ENCODE measurements around the gene PRELID2.
"Not testable (repeated sequence)": the region's sequence is repeated elsewhere in the genome, so short reads cannot be mapped to it uniquely, and the experiment has no call there.

PRELID2 gene

DNA sequence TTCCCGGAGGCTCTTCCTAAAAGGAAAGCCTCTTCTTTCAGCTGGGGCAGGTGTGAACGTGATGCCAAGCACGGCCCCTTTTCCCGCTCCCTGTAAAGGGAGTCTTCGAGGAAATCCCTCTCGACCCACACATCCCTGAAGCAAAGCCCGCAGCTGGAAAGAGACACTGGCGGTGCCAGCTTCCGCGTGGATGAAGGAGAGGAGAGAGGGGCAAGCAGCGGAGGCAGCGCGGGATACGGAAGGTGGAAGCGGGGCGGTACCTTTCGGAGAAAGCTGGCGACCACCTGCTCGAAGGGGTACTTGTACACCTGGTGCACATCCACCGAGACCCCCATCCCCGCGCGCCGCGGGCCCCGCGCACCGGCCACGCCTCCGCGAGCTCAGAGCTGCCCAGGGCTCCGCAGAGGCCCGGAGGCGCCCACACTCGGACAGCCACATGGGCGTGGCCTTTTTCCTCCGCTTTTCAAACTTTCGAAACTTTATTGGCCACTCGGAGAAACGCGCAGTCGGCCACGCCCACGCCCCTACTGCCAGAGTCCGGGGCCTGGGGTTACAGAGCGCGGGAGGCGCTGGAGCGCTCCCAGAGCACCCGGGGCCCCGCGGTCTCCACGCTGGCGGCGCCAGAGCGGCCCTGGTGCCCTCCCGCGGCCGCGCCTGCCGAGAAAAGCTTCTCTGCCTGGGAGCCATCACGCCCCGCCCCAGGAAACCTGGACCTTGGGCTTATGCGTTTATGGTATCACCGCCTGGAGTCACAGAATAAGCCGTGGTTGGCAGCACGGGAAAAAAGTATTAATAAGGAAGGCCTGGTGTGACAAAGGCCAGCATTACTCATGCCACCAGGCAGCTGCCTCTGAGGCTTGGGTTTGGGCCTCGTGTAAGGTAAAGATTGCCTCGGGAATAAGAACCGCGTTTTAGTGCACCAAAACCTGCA lies at the start of gene PRELID2:
Gene PRELID2 (minus strand): TSS at position 426 of the 931 bp plus-strand sequence. CDS start 91 bp downstream, at position 335.
- H3K27ac ChIP-seq (ENCODE audit: low read depth, low read length): peak within 1 kb of the TSS; percentile 66
- peaks cover 18% of the 10 kb centered on the region for H3K4me1 ChIP-seq (ENCODE audit: insufficient read depth, low read length)
- peak within 1 kb of the TSS; percentile 63 to 95 for H3K4me3 ChIP-seq (ENCODE audit: low read depth in 1 of 2, low read length in 2 of 2)
- H3K27me3 ChIP-seq (ENCODE audit: control insufficient read depth in 1 of 2, insufficient read depth in 2 of 2, low read length in 2 of 2): no peaks in the 10 kb centered on the region
- H3K36me3 ChIP-seq (ENCODE audit: insufficient read depth, low read length): no peaks in the 10 kb centered on the region
- H3K9me3 ChIP-seq (ENCODE audit: low read length): no peaks in the 10 kb centered on the region
- peak within 1 kb of the TSS; percentile 66 for H3K9ac ChIP-seq (ENCODE audit: low read length)

DNA sequence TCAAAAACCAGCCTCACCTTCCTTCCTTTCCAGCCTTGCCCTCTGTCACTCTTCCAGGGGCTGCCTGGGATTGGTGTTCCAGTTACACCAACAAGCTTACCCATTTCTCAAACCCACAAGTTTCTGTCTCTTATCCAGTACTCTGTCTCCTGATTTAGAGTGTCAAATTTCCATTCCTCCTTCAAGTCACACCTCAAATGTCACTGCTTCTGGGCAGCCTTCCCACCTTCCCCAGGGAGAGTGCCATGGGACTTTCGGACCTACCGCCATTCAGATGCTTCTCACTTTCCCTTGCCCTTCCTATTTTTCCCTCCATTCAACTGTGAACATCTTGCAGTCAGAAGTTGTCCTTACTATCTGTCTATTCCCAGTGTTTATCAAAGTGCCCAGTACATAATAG lies 39.6 kb upstream of the PRELID2 start:
- Histone ChIP-seq H3K27ac (ENCODE audit: low read depth, low read length) (no peak overlapping the region), H3K9ac (ENCODE audit: low read length) (no peak overlapping the region), H3K9me3 (ENCODE audit: low read length) (no peaks in the 10 kb centered on the region), H3K4me3 (ENCODE audit: low read depth in 1 of 2, low read length in 2 of 2) (no peak overlapping the region), H3K27me3 (ENCODE audit: control insufficient read depth in 1 of 2, insufficient read depth in 2 of 2, low read length in 2 of 2) (no peaks in the 10 kb centered on the region), H3K36me3 (ENCODE audit: insufficient read depth, low read length) (no peaks in the 10 kb centered on the region), H3K4me1 (ENCODE audit: insufficient read depth, low read length) (no peaks in the 10 kb centered on the region)

DNA sequence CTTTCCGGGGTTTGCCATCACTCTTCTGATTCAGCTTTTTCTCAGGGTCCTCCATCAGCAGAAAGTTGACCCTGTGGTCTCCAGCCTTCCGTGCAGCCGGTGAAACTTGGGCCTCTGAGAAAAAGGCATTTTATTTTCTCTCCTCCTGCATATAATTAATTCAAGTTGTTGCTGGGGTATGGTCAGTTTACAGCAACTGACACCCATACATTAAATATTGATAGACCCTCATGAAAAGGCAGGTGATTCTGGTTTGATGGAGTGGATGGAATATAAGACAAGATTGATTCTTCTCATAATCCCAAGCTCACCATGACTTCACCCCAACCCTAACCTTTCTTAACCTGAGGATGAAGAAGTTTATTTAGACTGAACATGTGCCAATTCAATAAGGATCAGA lies 37.8 kb upstream of the PRELID2 start, which contains the start of gene GRXCR2:
Gene GRXCR2 (minus strand): TSS at position 101 of the 400 bp plus-strand sequence. CDS start 46 bp downstream, at position 55.
- H3K4me3 ChIP-seq (ENCODE audit: low read depth in 1 of 2, low read length in 2 of 2): no peak within 1 kb of the TSS
- H3K9me3 ChIP-seq (ENCODE audit: low read length): no peaks in the 10 kb centered on the region
- H3K27me3 ChIP-seq (ENCODE audit: control insufficient read depth in 1 of 2, insufficient read depth in 2 of 2, low read length in 2 of 2): no peaks in the 10 kb centered on the region
- H3K9ac ChIP-seq (ENCODE audit: low read length): no peak within 1 kb of the TSS
- no peaks in the 10 kb centered on the region for H3K36me3 ChIP-seq (ENCODE audit: insufficient read depth, low read length)
- no peaks in the 10 kb centered on the region for H3K4me1 ChIP-seq (ENCODE audit: insufficient read depth, low read length)
- no peak within 1 kb of the TSS for H3K27ac ChIP-seq (ENCODE audit: low read depth, low read length)

DNA sequence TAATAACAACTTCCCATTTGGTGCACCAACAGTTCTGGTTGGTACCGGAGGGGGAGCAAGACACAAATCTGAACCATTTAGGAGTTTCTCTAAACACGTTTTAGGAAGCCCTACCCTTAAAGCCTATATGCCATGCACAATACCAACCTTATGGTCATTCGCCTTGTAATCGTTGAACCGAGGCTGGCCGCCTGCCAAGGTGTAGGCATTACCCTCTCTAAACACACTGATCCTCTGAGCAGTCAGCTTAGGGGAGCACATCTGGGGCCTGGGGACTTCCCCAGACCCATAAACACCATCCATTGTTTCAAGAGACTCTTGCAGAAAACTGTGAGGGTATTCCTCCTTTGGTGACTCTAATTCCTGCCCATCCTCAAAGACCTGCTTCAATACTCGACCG lies 37.3 kb upstream of the PRELID2 start:
- H3K9ac ChIP-seq (ENCODE audit: low read length): no peak overlapping the region
- H3K4me1 ChIP-seq (ENCODE audit: insufficient read depth, low read length): no peaks in the 10 kb centered on the region
- no peak overlapping the region for H3K4me3 ChIP-seq (ENCODE audit: low read depth in 1 of 2, low read length in 2 of 2)
- H3K36me3 ChIP-seq (ENCODE audit: insufficient read depth, low read length): no peaks in the 10 kb centered on the region
- no peak overlapping the region for H3K27ac ChIP-seq (ENCODE audit: low read depth, low read length)
- no peaks in the 10 kb centered on the region for H3K9me3 ChIP-seq (ENCODE audit: low read length)
- no peaks in the 10 kb centered on the region for H3K27me3 ChIP-seq (ENCODE audit: control insufficient read depth in 1 of 2, insufficient read depth in 2 of 2, low read length in 2 of 2)

DNA sequence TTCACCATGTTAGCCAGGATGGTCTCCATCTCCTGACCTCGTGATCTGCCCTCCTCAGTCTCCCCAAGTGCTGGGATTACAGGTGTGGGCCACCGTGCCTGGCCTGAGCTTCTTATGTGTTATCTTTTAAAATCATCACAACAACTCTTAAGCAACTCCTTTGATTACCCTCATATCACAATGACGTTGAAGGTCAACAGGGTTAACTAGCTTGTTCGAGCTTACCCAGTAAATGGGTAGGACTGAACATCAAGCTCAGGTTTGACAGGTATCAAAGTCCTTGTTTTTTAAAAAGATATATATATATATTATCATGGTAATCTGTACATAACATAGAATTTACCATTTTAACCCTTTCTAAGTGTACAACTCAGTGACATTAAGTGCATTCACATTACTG lies 34.6 kb upstream of the PRELID2 start:
- Histone ChIP-seq H3K36me3 (ENCODE audit: insufficient read depth, low read length) (no peaks in the 10 kb centered on the region), H3K27ac (ENCODE audit: low read depth, low read length) (no peak overlapping the region), H3K4me1 (ENCODE audit: insufficient read depth, low read length) (no peaks in the 10 kb centered on the region), H3K9me3 (ENCODE audit: low read length) (no peaks in the 10 kb centered on the region), H3K27me3 (ENCODE audit: control insufficient read depth in 1 of 2, insufficient read depth in 2 of 2, low read length in 2 of 2) (no peaks in the 10 kb centered on the region), H3K4me3 (ENCODE audit: low read depth in 1 of 2, low read length in 2 of 2) (no peak overlapping the region), H3K9ac (ENCODE audit: low read length) (no peak overlapping the region)

DNA sequence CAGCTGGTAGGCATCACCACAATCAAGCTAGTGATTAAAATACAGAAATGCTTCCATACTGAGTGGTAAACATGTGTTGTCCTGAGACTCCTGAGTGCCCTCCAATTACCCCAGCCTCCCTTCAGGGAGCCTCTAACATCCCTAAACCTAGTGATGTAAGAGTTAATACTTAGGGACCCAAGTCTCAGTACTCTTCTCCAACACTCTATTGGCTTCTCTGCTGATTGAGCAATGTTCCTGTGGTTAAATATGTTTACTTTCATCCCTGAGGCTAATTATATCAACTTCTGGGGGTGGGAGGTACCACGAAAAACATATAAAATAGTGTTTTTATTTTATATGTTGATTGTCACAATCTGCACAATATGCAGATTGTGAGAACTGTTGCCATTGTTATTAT lies 32.7 kb upstream of the PRELID2 start:
- H3K4me1 ChIP-seq (ENCODE audit: insufficient read depth, low read length): no peaks in the 10 kb centered on the region
- H3K36me3 ChIP-seq (ENCODE audit: insufficient read depth, low read length): no peaks in the 10 kb centered on the region
- no peaks in the 10 kb centered on the region for H3K27me3 ChIP-seq (ENCODE audit: control insufficient read depth in 1 of 2, insufficient read depth in 2 of 2, low read length in 2 of 2)
- no peak overlapping the region for H3K4me3 ChIP-seq (ENCODE audit: low read depth in 1 of 2, low read length in 2 of 2)
- H3K27ac ChIP-seq (ENCODE audit: low read depth, low read length): no peak overlapping the region
- H3K9ac ChIP-seq (ENCODE audit: low read length): no peak overlapping the region
- H3K9me3 ChIP-seq (ENCODE audit: low read length): no peaks in the 10 kb centered on the region

DNA sequence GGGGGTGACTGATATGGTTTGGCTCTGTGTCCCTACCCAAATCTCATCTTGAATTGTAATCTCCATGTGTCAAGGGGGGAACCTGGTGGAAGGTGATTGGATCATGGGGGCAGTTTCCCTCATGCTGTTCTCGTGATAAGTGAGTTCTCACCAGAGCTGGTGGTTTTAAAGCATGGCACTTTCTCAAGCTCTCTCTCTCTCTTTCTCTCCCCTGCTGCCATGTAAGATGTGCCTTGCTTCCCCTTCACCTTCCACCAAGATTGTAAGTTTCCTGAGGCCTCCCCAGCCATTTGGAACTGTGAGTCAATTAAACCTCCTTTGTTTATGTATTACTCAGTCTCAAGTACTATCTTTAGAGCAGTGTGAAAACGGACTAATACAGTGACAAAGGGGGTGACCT lies 29.3 kb upstream of the PRELID2 start:
- not testable (repeated sequence) for H3K36me3 ChIP-seq (ENCODE audit: insufficient read depth, low read length); H3K4me3 ChIP-seq (ENCODE audit: low read depth in 1 of 2, low read length in 2 of 2); H3K9ac ChIP-seq (ENCODE audit: low read length); H3K27me3 ChIP-seq (ENCODE audit: control insufficient read depth in 1 of 2, insufficient read depth in 2 of 2, low read length in 2 of 2); H3K4me1 ChIP-seq (ENCODE audit: insufficient read depth, low read length); H3K9me3 ChIP-seq (ENCODE audit: low read length); H3K27ac ChIP-seq (ENCODE audit: low read depth, low read length)

DNA sequence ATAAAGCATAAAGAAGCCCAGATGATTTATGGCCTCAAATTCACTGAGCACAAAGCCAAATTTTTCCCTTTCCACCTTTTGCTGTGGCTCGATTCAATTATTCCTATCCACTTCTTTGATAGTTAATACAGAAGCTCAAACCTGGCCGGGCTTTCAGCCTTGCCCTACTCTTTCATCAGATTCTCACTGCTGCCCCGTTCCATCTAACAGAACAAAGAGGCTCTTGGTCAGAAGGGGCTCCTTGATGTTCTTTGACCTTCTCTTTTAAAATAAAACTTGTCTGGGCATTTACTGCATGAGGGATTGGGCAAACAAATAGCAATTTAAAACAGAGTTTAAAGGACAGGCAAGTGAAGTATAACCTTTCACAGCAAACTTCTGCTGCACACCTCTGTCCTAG lies 27.9 kb upstream of the PRELID2 start:
- Histone ChIP-seq H3K4me3 (ENCODE audit: low read depth in 1 of 2, low read length in 2 of 2) (no peak overlapping the region), H3K4me1 (ENCODE audit: insufficient read depth, low read length) (no peaks in the 10 kb centered on the region), H3K9ac (ENCODE audit: low read length) (no peak overlapping the region), H3K36me3 (ENCODE audit: insufficient read depth, low read length) (no peaks in the 10 kb centered on the region), H3K27ac (ENCODE audit: low read depth, low read length) (no peak overlapping the region), H3K27me3 (ENCODE audit: control insufficient read depth in 1 of 2, insufficient read depth in 2 of 2, low read length in 2 of 2) (no peaks in the 10 kb centered on the region), H3K9me3 (ENCODE audit: low read length) (no peaks in the 10 kb centered on the region)

DNA sequence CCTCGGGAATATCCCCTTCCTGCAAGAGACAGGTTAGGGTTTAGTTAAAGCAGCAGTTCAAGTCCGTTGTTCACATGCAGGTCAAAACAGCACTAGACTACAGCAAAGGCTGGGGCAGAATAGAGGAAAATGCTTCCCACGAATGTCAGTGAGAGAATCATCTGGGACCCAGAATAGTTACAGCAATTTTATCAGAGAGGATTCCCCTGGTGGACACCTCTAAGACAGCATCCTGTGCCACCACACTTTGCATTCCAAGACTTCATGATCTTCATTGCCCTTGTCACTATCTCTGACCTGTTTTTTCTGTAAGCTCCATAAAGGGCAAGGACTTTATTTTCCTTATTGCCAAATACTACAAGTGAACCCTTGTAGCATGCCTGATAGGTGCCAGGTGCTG lies 24.8 kb upstream of the PRELID2 start:
- no peak overlapping the region for H3K27ac ChIP-seq (ENCODE audit: low read depth, low read length)

DNA sequence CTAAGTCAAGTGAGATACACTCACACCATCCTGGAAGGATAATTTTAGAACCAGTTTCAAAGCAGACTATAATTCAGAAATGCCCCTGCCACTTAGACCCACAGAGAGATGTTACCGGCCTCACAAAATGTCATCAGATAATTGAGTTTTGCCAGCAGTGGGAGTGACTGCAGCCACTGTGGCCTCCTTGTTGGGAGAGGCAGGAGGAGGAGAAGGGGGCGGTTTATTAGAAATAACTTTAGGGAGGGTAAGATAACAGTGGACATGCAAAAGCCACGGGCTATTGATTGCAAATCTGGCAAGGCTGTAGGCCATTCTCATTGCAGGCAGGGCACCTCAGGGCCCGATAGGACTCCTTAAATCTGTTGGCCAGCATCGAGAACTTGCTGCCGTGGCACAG lies 24.3 kb upstream of the PRELID2 start:
- Histone ChIP-seq H3K4me1 (ENCODE audit: insufficient read depth, low read length) (peaks cover 5% of the 10 kb centered on the region), H3K9ac (ENCODE audit: low read length) (no peak overlapping the region), H3K9me3 (ENCODE audit: low read length) (no peaks in the 10 kb centered on the region), H3K36me3 (ENCODE audit: insufficient read depth, low read length) (no peaks in the 10 kb centered on the region), H3K27me3 (ENCODE audit: control insufficient read depth in 1 of 2, insufficient read depth in 2 of 2, low read length in 2 of 2) (no peaks in the 10 kb centered on the region), H3K4me3 (ENCODE audit: low read depth in 1 of 2, low read length in 2 of 2) (no peak overlapping the region), H3K27ac (ENCODE audit: low read depth, low read length) (no peak overlapping the region)

More for the DNA sequence above, 24.8 kb upstream of the PRELID2 start:
- Histone ChIP-seq H3K4me3 (ENCODE audit: low read depth in 1 of 2, low read length in 2 of 2) (no peak overlapping the region), H3K9ac (ENCODE audit: low read length) (no peak overlapping the region), H3K36me3 (ENCODE audit: insufficient read depth, low read length) (no peaks in the 10 kb centered on the region), H3K9me3 (ENCODE audit: low read length) (no peaks in the 10 kb centered on the region), H3K27me3 (ENCODE audit: control insufficient read depth in 1 of 2, insufficient read depth in 2 of 2, low read length in 2 of 2) (no peaks in the 10 kb centered on the region), H3K4me1 (ENCODE audit: insufficient read depth, low read length) (peaks cover 5% of the 10 kb centered on the region)

DNA sequence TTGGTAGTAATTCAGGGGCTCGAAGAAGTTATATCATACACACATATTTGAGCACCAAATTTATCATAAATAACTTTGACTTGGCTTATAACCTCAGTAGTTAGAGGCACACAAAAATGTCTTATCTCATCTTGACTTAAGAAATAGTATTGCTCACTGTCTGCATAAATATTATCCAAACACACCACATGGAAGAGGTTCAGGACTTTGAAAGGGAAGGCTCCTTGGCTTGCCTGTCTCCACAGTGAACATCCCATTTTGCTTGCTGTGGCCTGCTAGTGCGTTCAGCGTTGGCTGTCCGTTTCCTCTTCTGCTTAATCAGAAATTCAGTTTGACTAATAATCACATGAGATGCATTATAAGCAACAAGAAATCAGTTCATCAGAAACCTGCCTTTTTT lies 23.8 kb upstream of the PRELID2 start:
- H3K9me3 ChIP-seq (ENCODE audit: low read length): no peaks in the 10 kb centered on the region
- H3K27ac ChIP-seq (ENCODE audit: low read depth, low read length): no peak overlapping the region
- H3K4me1 ChIP-seq (ENCODE audit: insufficient read depth, low read length): peaks cover 5% of the 10 kb centered on the region
- no peak overlapping the region for H3K4me3 ChIP-seq (ENCODE audit: low read depth in 1 of 2, low read length in 2 of 2)
- no peak overlapping the region for H3K9ac ChIP-seq (ENCODE audit: low read length)
- no peaks in the 10 kb centered on the region for H3K36me3 ChIP-seq (ENCODE audit: insufficient read depth, low read length)
- H3K27me3 ChIP-seq (ENCODE audit: control insufficient read depth in 1 of 2, insufficient read depth in 2 of 2, low read length in 2 of 2): no peaks in the 10 kb centered on the region

Data from muscle layer of colon (tissue), 2 donors.